SK-N-SH treated with all-trans-retinoic acid at 6 μM for 48 hours (cell line): ENCODE data around the gene GTF2F1.

Source experiments
- ATAC-seq: fragments of 200-7000 bp; cut with Tn5 transposase; 3 replicates; pipeline ENCODE4 v1.9.1; 2020; ENCODE audit warnings: mild to moderate bottlenecking, moderate library complexity
- ARNTL ChIP-seq: fragments of 450-650 bp; formaldehyde crosslinking; IDR thresholded peaks from 2 replicates; pipeline ENCODE4 v1.5.0; 2020; ENCODE audit warnings: low read depth, mild to moderate bottlenecking, moderate library complexity, borderline replicate concordance
- BACH2 ChIP-seq: fragments of 250-450 bp; sonication (Bioruptor Pico); IDR thresholded peaks from 2 replicates; pipeline ENCODE4 v1.9.0; 2021; ENCODE audit warnings: mild to moderate bottlenecking, borderline replicate concordance
- CSDC2 ChIP-seq: fragments of 250-450 bp; sonication (Bioruptor Pico); IDR thresholded peaks from 2 replicates; pipeline ENCODE4 v1.5.0; 2020; ENCODE audit warnings: mild to moderate bottlenecking, moderate library complexity
- CSRNP3 ChIP-seq: fragments of 250-450 bp; sonication (Bioruptor Pico); IDR thresholded peaks from 2 replicates; pipeline ENCODE4 v1.5.1; 2021; ENCODE audit warnings: mild to moderate bottlenecking, moderate library complexity
- GLIS3 ChIP-seq: fragments of 250-450 bp; sonication (Bioruptor Pico); IDR thresholded peaks from 2 replicates; pipeline ENCODE4 v1.5.0; 2020; ENCODE audit warnings: mild to moderate bottlenecking, moderate library complexity
- ISL1 ChIP-seq: fragments of 250-450 bp; sonication (Bioruptor Pico); IDR thresholded peaks from 2 replicates; pipeline ENCODE4 v2.1.2; 2022; ENCODE audit warnings: mild to moderate bottlenecking, moderate library complexity
- OSR1 ChIP-seq: fragments of 250-450 bp; sonication (Bioruptor Pico); IDR thresholded peaks from 2 replicates; pipeline ENCODE4 v1.8.0; 2022; ENCODE audit warnings: moderate library complexity, mild to moderate bottlenecking, inconsistent platforms
- PATZ1 ChIP-seq: fragments of 250-450 bp; sonication (Bioruptor Pico); IDR thresholded peaks from 2 replicates; pipeline ENCODE4 v1.8.0; 2020; ENCODE audit warnings: mild to moderate bottlenecking, moderate library complexity, borderline replicate concordance
- PPARA ChIP-seq: fragments of 250-450 bp; sonication (Bioruptor Pico); IDR thresholded peaks from 2 replicates; pipeline ENCODE4 v1.5.0; 2020; ENCODE audit warnings: mild to moderate bottlenecking, borderline replicate concordance
- RARB ChIP-seq: fragments of 250-450 bp; sonication (Bioruptor Pico); IDR thresholded peaks from 2 replicates; pipeline ENCODE4 v1.8.0; 2021; ENCODE audit warnings: mild to moderate bottlenecking, moderate library complexity
- SNAI2 ChIP-seq: fragments of 250-450 bp; sonication (Bioruptor Pico); IDR thresholded peaks from 2 replicates; pipeline ENCODE4 v1.5.0; 2020; ENCODE audit warnings: mild to moderate bottlenecking, moderate library complexity
- TCF4 ChIP-seq: fragments of 250-450 bp; sonication (Bioruptor Pico); IDR thresholded peaks from 2 replicates; pipeline ENCODE4 v1.8.0; 2021; ENCODE audit warnings: mild to moderate bottlenecking, moderate library complexity, borderline replicate concordance
- TOX ChIP-seq: fragments of 250-450 bp; sonication (Bioruptor Pico); IDR thresholded peaks from 2 replicates; pipeline ENCODE4 v1.8.0; 2021; ENCODE audit warnings: mild to moderate bottlenecking, moderate library complexity, borderline replicate concordance
- ZFP3 ChIP-seq: fragments of 250-450 bp; sonication (Bioruptor Pico); IDR thresholded peaks from 2 replicates; pipeline ENCODE4 v1.5.0; 2020; ENCODE audit warnings: mild to moderate bottlenecking, moderate library complexity
- ZFP30 ChIP-seq: fragments of 450-650 bp; formaldehyde crosslinking; IDR thresholded peaks from 2 replicates; pipeline ENCODE4 v1.5.0; 2022; ENCODE audit warnings: mild to moderate bottlenecking, moderate library complexity
- ZNF565 ChIP-seq: fragments of 450-650 bp; formaldehyde crosslinking; conservative IDR thresholded peaks from 2 replicates; pipeline ENCODE4 v1.5.0; 2020; ENCODE audit warnings: low read depth, mild to moderate bottlenecking, moderate library complexity
- ZNF70 ChIP-seq: fragments of 450-650 bp; formaldehyde crosslinking; IDR thresholded peaks from 2 replicates; pipeline ENCODE4 v1.5.0; 2020; ENCODE audit warnings: mild to moderate bottlenecking, moderate library complexity
- ZNF8 ChIP-seq: fragments of 450-650 bp; formaldehyde crosslinking; IDR thresholded peaks from 2 replicates; pipeline ENCODE4 v1.5.0; 2020; ENCODE audit warnings: mild to moderate bottlenecking, moderate library complexity
- TF ChIP-seq, protein P1 (sequence below): fragments of 250-450 bp; sonication (Bioruptor Pico); IDR thresholded peaks from 2 replicates; pipeline ENCODE4 v1.8.0; 2021; ENCODE audit warnings: low read depth, mild to moderate bottlenecking, moderate library complexity, borderline replicate concordance
- TF ChIP-seq, protein P2 (sequence below): fragments of 250-450 bp; sonication (Bioruptor Pico); IDR thresholded peaks from 2 replicates; pipeline ENCODE4 v1.5.1; 2020; ENCODE audit warnings: low read depth, mild to moderate bottlenecking, moderate library complexity

The GTF2F1 gene

DNA sequence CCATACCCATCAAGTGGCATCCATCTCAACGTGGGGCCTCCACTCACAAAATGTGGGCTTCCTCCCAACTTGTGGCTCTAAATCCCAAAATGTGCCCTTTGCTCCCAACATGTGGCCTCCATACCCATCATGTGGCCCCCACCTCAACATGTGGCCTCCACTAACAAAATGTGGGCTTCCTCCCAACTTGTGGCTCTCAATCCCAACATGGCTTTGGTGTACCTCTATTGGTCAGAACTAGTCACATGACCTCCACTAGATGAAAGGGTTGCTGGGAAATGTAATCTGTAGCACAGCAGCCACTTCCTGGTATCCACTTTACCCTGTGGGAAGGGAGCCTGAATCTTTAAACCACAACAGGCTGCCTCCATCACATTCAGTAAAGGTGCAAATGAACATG is 49.5 kb downstream of the GTF2F1 start:
- no peak for ATAC-seq
- TF ChIP-seq GLIS3: no peak
- TF ChIP-seq ZNF8 (CRISPR knock-in tag): no peak
- TF ChIP-seq, protein P1, sequence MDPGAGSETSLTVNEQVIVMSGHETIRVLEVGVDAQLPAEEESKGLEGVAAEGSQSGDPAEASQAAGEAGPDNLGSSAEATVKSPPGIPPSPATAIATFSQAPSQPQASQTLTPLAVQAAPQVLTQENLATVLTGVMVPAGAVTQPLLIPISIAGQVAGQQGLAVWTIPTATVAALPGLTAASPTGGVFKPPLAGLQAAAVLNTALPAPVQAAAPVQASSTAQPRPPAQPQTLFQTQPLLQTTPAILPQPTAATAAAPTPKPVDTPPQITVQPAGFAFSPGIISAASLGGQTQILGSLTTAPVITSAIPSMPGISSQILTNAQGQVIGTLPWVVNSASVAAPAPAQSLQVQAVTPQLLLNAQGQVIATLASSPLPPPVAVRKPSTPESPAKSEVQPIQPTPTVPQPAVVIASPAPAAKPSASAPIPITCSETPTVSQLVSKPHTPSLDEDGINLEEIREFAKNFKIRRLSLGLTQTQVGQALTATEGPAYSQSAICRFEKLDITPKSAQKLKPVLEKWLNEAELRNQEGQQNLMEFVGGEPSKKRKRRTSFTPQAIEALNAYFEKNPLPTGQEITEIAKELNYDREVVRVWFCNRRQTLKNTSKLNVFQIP (CRISPR knock-in tag): no peak
- no peak for TF ChIP-seq OSR1

- no peak; the same call in 1 of the 3 replicates for ATAC-seq
- no peak for TF ChIP-seq TOX
- TF ChIP-seq SNAI2 (CRISPR knock-in tag): no peak
- no peak for TF ChIP-seq ZFP3
- TF ChIP-seq CSRNP3 (CRISPR knock-in tag): no peak
- no peak for TF ChIP-seq GLIS3
- TF ChIP-seq, protein P1 (CRISPR knock-in tag): no peak
- no peak for TF ChIP-seq PATZ1 (CRISPR knock-in tag)
- TF ChIP-seq ZNF70 (CRISPR knock-in tag): no peak
- no peak for TF ChIP-seq PPARA (CRISPR knock-in tag)
- TF ChIP-seq, protein P2, sequence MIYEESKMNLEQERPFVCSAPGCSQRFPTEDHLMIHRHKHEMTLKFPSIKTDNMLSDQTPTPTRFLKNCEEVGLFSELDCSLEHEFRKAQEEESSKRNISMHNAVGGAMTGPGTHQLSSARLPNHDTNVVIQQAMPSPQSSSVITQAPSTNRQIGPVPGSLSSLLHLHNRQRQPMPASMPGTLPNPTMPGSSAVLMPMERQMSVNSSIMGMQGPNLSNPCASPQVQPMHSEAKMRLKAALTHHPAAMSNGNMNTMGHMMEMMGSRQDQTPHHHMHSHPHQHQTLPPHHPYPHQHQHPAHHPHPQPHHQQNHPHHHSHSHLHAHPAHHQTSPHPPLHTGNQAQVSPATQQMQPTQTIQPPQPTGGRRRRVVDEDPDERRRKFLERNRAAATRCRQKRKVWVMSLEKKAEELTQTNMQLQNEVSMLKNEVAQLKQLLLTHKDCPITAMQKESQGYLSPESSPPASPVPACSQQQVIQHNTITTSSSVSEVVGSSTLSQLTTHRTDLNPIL: no peak
- no peak for TF ChIP-seq ISL1 (CRISPR knock-in tag)
- TF ChIP-seq RARB (CRISPR knock-in tag): no peak
- TF ChIP-seq CSDC2 (CRISPR knock-in tag): no peak
- no peak for TF ChIP-seq BACH2 (CRISPR knock-in tag)
Observed at GRCh38 chr19:6340493-6341201, 52.3 kb downstream of the GTF2F1 start.

GRCh38 chr19:6334490-6335285 is 58.3 kb downstream of the GTF2F1 start:
- TF ChIP-seq ISL1 (CRISPR knock-in tag): no peak
- no peak for TF ChIP-seq PATZ1 (CRISPR knock-in tag)
- TF ChIP-seq ZNF565 (CRISPR knock-in tag): no peak
- TF ChIP-seq BACH2 (CRISPR knock-in tag): no peak
- TF ChIP-seq ZNF70 (CRISPR knock-in tag): no peak
- no peak for TF ChIP-seq CSDC2 (CRISPR knock-in tag)
- TF ChIP-seq, protein P1 (CRISPR knock-in tag): no peak
- TF ChIP-seq ZFP3: no peak
- no peak for TF ChIP-seq PPARA (CRISPR knock-in tag)
- no peak for TF ChIP-seq TCF4
- no peak for TF ChIP-seq OSR1
- no peak for TF ChIP-seq ARNTL (CRISPR knock-in tag)
- TF ChIP-seq ZFP30 (CRISPR knock-in tag): no peak

More at GRCh38 chr19:6334490-6335285, 58.3 kb downstream of the GTF2F1 start:
- ATAC-seq: no peak
